ENCODE results near the gene MYMX. TPM values are rescaled to one million over a fixed set of nuclear protein-coding genes. Genes with fewer than 3 reads are reported as not detected.

MYMX gene
- total RNA-seq, 1 experiment from 2014 or later: not detected

- peaks cover 0 to 5% of the 10 kb centered on the region in 2 experiments; a peak in 1 of 4 replicates for H3K4me1 ChIP-seq (ENCODE audit: control insufficient read depth in 1 of 2, insufficient read depth in 2 of 2, low read length in 2 of 2)
- H3K79me2 ChIP-seq (ENCODE audit: insufficient read depth, low read length): no peaks in the 10 kb centered on the region
- no peaks in the 10 kb centered on the region for H3K9me2 ChIP-seq (ENCODE audit: insufficient read depth)
- no peak overlapping the region for H2AFZ ChIP-seq (ENCODE audit: low read depth, low read length, poor library complexity, severe bottlenecking)
- H3K9me3 ChIP-seq (ENCODE audit: control insufficient read depth in 1 of 2, insufficient read depth in 1 of 2, low read depth in 1 of 2, low read length in 2 of 2): no peaks in the 10 kb centered on the region
- no peak overlapping the region for H3K4me3 ChIP-seq (replicated peaks in 1 of 2; ENCODE audit: low read depth in 1 of 2, low read length in 2 of 2)
- no peak overlapping the region for H3K9ac ChIP-seq (ENCODE audit: low read length)
- RAD21 ChIA-PET (ENCODE audit: low non-redundant PET in 1 of 2, low total read pairs in 2 of 2, uncharacterized antibody in 2 of 2, unreplicated experiment in 2 of 2): no interaction called here
- H3K36me3 ChIP-seq (ENCODE audit: control insufficient read depth in 1 of 2, insufficient read depth in 2 of 2, low read length in 2 of 2): no peaks in the 10 kb centered on the region
- CTCF ChIA-PET: interaction anchor here (0.6 kb wide), 1 partner anchor 16 kb away, joined by 3 read pairs; no protein-coding TSS in a partner anchor
- peaks cover 12% of the 10 kb centered on the region for H3K27me3 ChIP-seq (ENCODE audit: insufficient read depth, low read length)
- intact Hi-C loops (cut with micrococcal nuclease): no loop called here
- H4K20me1 ChIP-seq (ENCODE audit: insufficient read depth): no peaks in the 10 kb centered on the region
- no peak for TF ChIP-seq EZH2phosphoT487 (IDR thresholded peaks at IDR 0.05; ENCODE audit: borderline replicate concordance)
- no peak overlapping the region for H3K4me2 ChIP-seq (ENCODE audit: low read length)
- BruUV-seq (replicated peaks): no TSS peak
- ATAC-seq (no peak), DNase-seq (ENCODE audit: low read depth, low spot score) (no peak)
- POLR2A ChIA-PET: no interaction called here
- H3K27ac ChIP-seq (ENCODE audit: low read depth, low read length): no peak overlapping the region
Measured at GRCh38 chr6:44167567-44167966, 49.2 kb upstream of the MYMX start.

GRCh38 chr6:44169154-44169553 is 47.6 kb upstream of the MYMX start:
- CTCF ChIA-PET: interaction anchor here (1.4 kb wide), 1 partner anchor 88 kb away, joined by 4 read pairs; the partner anchor contains the start of gene SLC35B2
- H3K36me3 ChIP-seq (ENCODE audit: control insufficient read depth in 1 of 2, insufficient read depth in 2 of 2, low read length in 2 of 2): no peaks in the 10 kb centered on the region
- no peaks in the 10 kb centered on the region for H3K9me3 ChIP-seq (ENCODE audit: control insufficient read depth in 1 of 2, insufficient read depth in 1 of 2, low read depth in 1 of 2, low read length in 2 of 2)
- TF ChIP-seq ZBTB33 (IDR thresholded peaks at IDR 0.05; ENCODE audit: extremely low read depth, insufficient replicate concordance, low read length) (no peak), RAD21 (IDR thresholded peaks at IDR 0.05; ENCODE audit: low read depth) (no peak), POLR2AphosphoS5 (IDR thresholded peaks at IDR 0.05; ENCODE audit: low read depth, low read length) (no peak), JUND (IDR thresholded peaks at IDR 0.05) (no peak), ZNF274 (IDR thresholded peaks at IDR 0.05; ENCODE audit: low read depth, low read length) (no peak), SIN3A (IDR thresholded peaks at IDR 0.05; ENCODE audit: low read depth) (no peak), ZFX (IDR thresholded peaks at IDR 0.05) (no peak), CEBPB (IDR thresholded peaks at IDR 0.05; ENCODE audit: low read depth) (no peak), CTCF (IDR thresholded peaks at IDR 0.05 in 2 of 3, conservative IDR thresholded peaks at IDR 0.05 in 1 of 3; ENCODE audit: borderline replicate concordance in 1 of 3, insufficient read depth in 1 of 3, low read depth in 2 of 3, low read length in 2 of 3) (no peak), TCF7L2 (IDR thresholded peaks at IDR 0.05; ENCODE audit: borderline replicate concordance, extremely low read depth, insufficient read depth, insufficient read length) (no peak), CBX3 (IDR thresholded peaks at IDR 0.05; ENCODE audit: low read depth) (no peak), POLR2A (IDR thresholded peaks at IDR 0.05; ENCODE audit: borderline replicate concordance, extremely low read depth, insufficient read depth, insufficient read length) (no peak), EZH2 (IDR thresholded peaks at IDR 0.05) (no peak)
- H3K4me1 ChIP-seq (ENCODE audit: control insufficient read depth in 1 of 2, insufficient read depth in 2 of 2, low read length in 2 of 2): peaks cover 3 to 20% of the 10 kb centered on the region in 2 experiments; a peak in 3 of 4 replicates
- no peak overlapping the region for H3K4me2 ChIP-seq (ENCODE audit: low read length)
- no peaks in the 10 kb centered on the region for H3K9me2 ChIP-seq (ENCODE audit: insufficient read depth)
- POLR2A ChIA-PET: no interaction called here
- H3K27ac ChIP-seq (ENCODE audit: low read depth, low read length): no peak overlapping the region
- H2AFZ ChIP-seq (ENCODE audit: low read depth, low read length, poor library complexity, severe bottlenecking): no peak overlapping the region
- H3K27me3 ChIP-seq (ENCODE audit: insufficient read depth, low read length): peaks cover 8% of the 10 kb centered on the region
- BruUV-seq (replicated peaks): no TSS peak
- H4K20me1 ChIP-seq (ENCODE audit: insufficient read depth): no peaks in the 10 kb centered on the region
- intact Hi-C loops (cut with micrococcal nuclease): no loop called here
- ATAC-seq (no peak), DNase-seq (ENCODE audit: low read depth, low spot score) (no peak)
- no peak overlapping the region for H3K4me3 ChIP-seq (replicated peaks in 1 of 2; ENCODE audit: low read depth in 1 of 2, low read length in 2 of 2)
- no peaks in the 10 kb centered on the region for H3K79me2 ChIP-seq (ENCODE audit: insufficient read depth, low read length)
- no peak overlapping the region for H3K9ac ChIP-seq (ENCODE audit: low read length)
- RAD21 ChIA-PET (ENCODE audit: low non-redundant PET in 1 of 2, low total read pairs in 2 of 2, uncharacterized antibody in 2 of 2, unreplicated experiment in 2 of 2): no interaction called here
